GM08714 (cell line): ENCODE results near the gene RNF123.

ENCODE experiments used
- H3K4me3 ChIP-seq: fragments of 200-500 bp; sonication (Bioruptor generic); 2 replicates; pipeline ENCODE4 v1.5.1; 2014; ENCODE audit warnings: mild to moderate bottlenecking, low read length, inconsistent platforms
- ZNF274 ChIP-seq: IDR thresholded peaks from 2 replicates; pipeline ENCODE4 v1.6.1; 2012; ENCODE audit warnings: mild to moderate bottlenecking, low read depth, low read length

RNF123 gene

GRCh38 chr3:49689046-49689907, at the start of gene RNF123, which contains the start of gene MST1:
RNF123 (plus strand) TSS chr3:49689557; CDS start chr3:49691166, 1,609 bp downstream.
MST1 (minus strand) TSS chr3:49689474; CDS start chr3:49688691, 783 bp downstream.
- peak within 1 kb of the TSS; percentile 83 for H3K4me3 ChIP-seq
- no peak for TF ChIP-seq ZNF274

- H3K4me3 ChIP-seq: no peak overlapping the region
- no peak for TF ChIP-seq ZNF274
These were observed 48.1 kb upstream of the RNF123 start for GRCh38 chr3:49641292-49641691.

- no peak for TF ChIP-seq ZNF274
- no peak overlapping the region for H3K4me3 ChIP-seq
These were observed 47.2 kb upstream of the RNF123 start for GRCh38 chr3:49641921-49642707.

- no peak overlapping the region for H3K4me3 ChIP-seq
- TF ChIP-seq ZNF274: no peak
These were observed 46.6 kb upstream of the RNF123 start for GRCh38 chr3:49642708-49643145.

- TF ChIP-seq ZNF274: no peak
- H3K4me3 ChIP-seq: no peak overlapping the region
These were observed 44.7 kb upstream of the RNF123 start for GRCh38 chr3:49644684-49645083.

GRCh38 chr3:49646236-49646635, 43.1 kb upstream of the RNF123 start:
- no peak for TF ChIP-seq ZNF274
- H3K4me3 ChIP-seq: no peak overlapping the region

GRCh38 chr3:49647741-49648140, 41.6 kb upstream of the RNF123 start:
- TF ChIP-seq ZNF274: no peak
- no peak overlapping the region for H3K4me3 ChIP-seq

GRCh38 chr3:49648354-49649019, 40.9 kb upstream of the RNF123 start:
- H3K4me3 ChIP-seq: no peak overlapping the region
- no peak for TF ChIP-seq ZNF274

GRCh38 chr3:49649576-49649975, 39.8 kb upstream of the RNF123 start:
- no peak overlapping the region for H3K4me3 ChIP-seq
- TF ChIP-seq ZNF274: no peak

GRCh38 chr3:49650177-49650576, 39.2 kb upstream of the RNF123 start:
- no peak overlapping the region for H3K4me3 ChIP-seq
- no peak for TF ChIP-seq ZNF274

- no peak for TF ChIP-seq ZNF274
- no peak overlapping the region for H3K4me3 ChIP-seq
These were observed 38.7 kb upstream of the RNF123 start for GRCh38 chr3:49650637-49651036.

- no peak overlapping the region for H3K4me3 ChIP-seq
- TF ChIP-seq ZNF274: no peak
These were observed 37.0 kb upstream of the RNF123 start for GRCh38 chr3:49652218-49652902.

GRCh38 chr3:49652903-49653415, 36.4 kb upstream of the RNF123 start:
- no peak for TF ChIP-seq ZNF274
- no peak overlapping the region for H3K4me3 ChIP-seq

GRCh38 chr3:49653621-49654020, 35.7 kb upstream of the RNF123 start:
- no peak for TF ChIP-seq ZNF274
- no peak overlapping the region for H3K4me3 ChIP-seq
